Vagina (tissue), 2 donors: ENCODE measurements around the gene TAF11L7.

Source experiments
- CTCF ChIP-seq, 3 experiments: fragments of 450-650 bp in 2 of 3; fragments of 200-600 bp in 1 of 3; sonication (generic) in 1 of 3; IDR thresholded peaks; one replicate each; pipeline ENCODE4 v1.5.1; 2017 to 2019; ENCODE audit warnings: antibody characterized with exemption in 3 of 3, mild to moderate bottlenecking in 2 of 3, moderate library complexity in 2 of 3
- POLR2A ChIP-seq, 2 donors: fragments of 450-650 bp; IDR thresholded peaks; one replicate each; pipeline ENCODE4 v1.6.1; 2017; ENCODE audit warnings: antibody characterized with exemption in 2 of 2, mild to moderate bottlenecking in 2 of 2, moderate library complexity in 2 of 2
- POLR2AphosphoS5 ChIP-seq, 2 donors: sonication (generic); formaldehyde crosslinking; IDR thresholded peaks; one replicate each; pipeline ENCODE4 v1.9.0; 2017; ENCODE audit warnings: antibody characterized with exemption in 2 of 2, mild to moderate bottlenecking in 2 of 2, low read depth in 1 of 2; ENCODE audit not compliant: insufficient read depth in 1 of 2

DNA sequence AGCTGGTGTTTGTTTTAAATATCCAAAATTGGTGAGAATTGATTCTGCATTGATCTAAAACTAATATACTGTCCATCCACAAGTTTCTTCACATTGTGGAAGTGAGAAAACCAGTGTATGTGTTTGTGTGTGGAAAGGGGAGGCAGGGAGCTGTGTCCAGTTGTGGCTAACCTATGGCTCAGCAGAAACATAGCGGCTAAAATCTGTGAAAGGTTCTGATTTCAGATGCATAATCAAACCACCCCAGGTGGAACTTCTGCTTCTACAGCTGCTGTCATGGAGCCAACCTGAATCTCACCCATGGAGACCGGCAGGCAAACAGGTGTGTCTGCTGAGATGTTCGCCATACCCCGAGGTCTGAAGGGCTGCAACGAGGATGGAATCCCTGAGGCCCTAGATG lies 48.6 kb upstream of the TAF11L7 start, which contains the start of gene TAF11L14:
- TF ChIP-seq CTCF (IDR thresholded peaks at IDR 0.05) (no peak), POLR2AphosphoS5 (IDR thresholded peaks at IDR 0.05; ENCODE audit: insufficient read depth in 1 of 2, low read depth in 1 of 2) (no peak), POLR2A (IDR thresholded peaks at IDR 0.05) (no peak)
